SK-N-SH treated with all-trans-retinoic acid at 6 μM for 48 hours (cell line): ENCODE measurements around the gene MOGAT1.

Source experiments
- ATAC-seq: fragments of 200-7000 bp; cut with Tn5 transposase; 3 replicates; pipeline ENCODE4 v1.9.1; 2020; ENCODE audit warnings: mild to moderate bottlenecking, moderate library complexity
- ARNTL ChIP-seq: fragments of 450-650 bp; formaldehyde crosslinking; IDR thresholded peaks from 2 replicates; pipeline ENCODE4 v1.5.0; 2020; ENCODE audit warnings: low read depth, mild to moderate bottlenecking, moderate library complexity, borderline replicate concordance
- BACH2 ChIP-seq: fragments of 250-450 bp; sonication (Bioruptor Pico); IDR thresholded peaks from 2 replicates; pipeline ENCODE4 v1.9.0; 2021; ENCODE audit warnings: mild to moderate bottlenecking, borderline replicate concordance
- CREB5 ChIP-seq: fragments of 250-450 bp; sonication (Bioruptor Pico); IDR thresholded peaks from 2 replicates; pipeline ENCODE4 v1.5.1; 2020; ENCODE audit warnings: low read depth, mild to moderate bottlenecking, moderate library complexity
- CSDC2 ChIP-seq: fragments of 250-450 bp; sonication (Bioruptor Pico); IDR thresholded peaks from 2 replicates; pipeline ENCODE4 v1.5.0; 2020; ENCODE audit warnings: mild to moderate bottlenecking, moderate library complexity
- ESRRG ChIP-seq: fragments of 250-450 bp; sonication (Bioruptor Pico); IDR thresholded peaks from 2 replicates; pipeline ENCODE4 v1.6.1; 2021; ENCODE audit warnings: mild to moderate bottlenecking
- GLIS3 ChIP-seq: fragments of 250-450 bp; sonication (Bioruptor Pico); IDR thresholded peaks from 2 replicates; pipeline ENCODE4 v1.5.0; 2020; ENCODE audit warnings: mild to moderate bottlenecking, moderate library complexity
- ISL1 ChIP-seq: fragments of 250-450 bp; sonication (Bioruptor Pico); IDR thresholded peaks from 2 replicates; pipeline ENCODE4 v2.1.2; 2022; ENCODE audit warnings: mild to moderate bottlenecking, moderate library complexity
- OSR1 ChIP-seq: fragments of 250-450 bp; sonication (Bioruptor Pico); IDR thresholded peaks from 2 replicates; pipeline ENCODE4 v1.8.0; 2022; ENCODE audit warnings: moderate library complexity, mild to moderate bottlenecking, inconsistent platforms
- POU6F1 ChIP-seq: fragments of 250-450 bp; sonication (Bioruptor Pico); IDR thresholded peaks from 2 replicates; pipeline ENCODE4 v1.8.0; 2021; ENCODE audit warnings: low read depth, mild to moderate bottlenecking, moderate library complexity, borderline replicate concordance
- RARB ChIP-seq: fragments of 250-450 bp; sonication (Bioruptor Pico); IDR thresholded peaks from 2 replicates; pipeline ENCODE4 v1.8.0; 2021; ENCODE audit warnings: mild to moderate bottlenecking, moderate library complexity
- SNAI2 ChIP-seq: fragments of 250-450 bp; sonication (Bioruptor Pico); IDR thresholded peaks from 2 replicates; pipeline ENCODE4 v1.5.0; 2020; ENCODE audit warnings: mild to moderate bottlenecking, moderate library complexity
- TCF4 ChIP-seq: fragments of 250-450 bp; sonication (Bioruptor Pico); IDR thresholded peaks from 2 replicates; pipeline ENCODE4 v1.8.0; 2021; ENCODE audit warnings: mild to moderate bottlenecking, moderate library complexity, borderline replicate concordance
- TOX ChIP-seq: fragments of 250-450 bp; sonication (Bioruptor Pico); IDR thresholded peaks from 2 replicates; pipeline ENCODE4 v1.8.0; 2021; ENCODE audit warnings: mild to moderate bottlenecking, moderate library complexity, borderline replicate concordance
- ZC3H10 ChIP-seq: fragments of 250-450 bp; sonication (Bioruptor Pico); IDR thresholded peaks from 2 replicates; pipeline ENCODE4 v1.5.1; 2021; ENCODE audit warnings: mild to moderate bottlenecking, moderate library complexity
- ZFP3 ChIP-seq: fragments of 250-450 bp; sonication (Bioruptor Pico); IDR thresholded peaks from 2 replicates; pipeline ENCODE4 v1.5.0; 2020; ENCODE audit warnings: mild to moderate bottlenecking, moderate library complexity
- ZFP30 ChIP-seq: fragments of 450-650 bp; formaldehyde crosslinking; IDR thresholded peaks from 2 replicates; pipeline ENCODE4 v1.5.0; 2022; ENCODE audit warnings: mild to moderate bottlenecking, moderate library complexity
- ZNF565 ChIP-seq: fragments of 450-650 bp; formaldehyde crosslinking; conservative IDR thresholded peaks from 2 replicates; pipeline ENCODE4 v1.5.0; 2020; ENCODE audit warnings: low read depth, mild to moderate bottlenecking, moderate library complexity
- ZNF70 ChIP-seq: fragments of 450-650 bp; formaldehyde crosslinking; IDR thresholded peaks from 2 replicates; pipeline ENCODE4 v1.5.0; 2020; ENCODE audit warnings: mild to moderate bottlenecking, moderate library complexity
- ZNF8 ChIP-seq: fragments of 450-650 bp; formaldehyde crosslinking; IDR thresholded peaks from 2 replicates; pipeline ENCODE4 v1.5.0; 2020; ENCODE audit warnings: mild to moderate bottlenecking, moderate library complexity
- TF ChIP-seq, protein P1 (sequence below): fragments of 250-450 bp; sonication (Bioruptor Pico); IDR thresholded peaks from 2 replicates; pipeline ENCODE4 v1.8.0; 2020; ENCODE audit warnings: mild to moderate bottlenecking, moderate library complexity, borderline replicate concordance
- TF ChIP-seq, protein P2 (sequence below): fragments of 250-450 bp; sonication (Bioruptor Pico); IDR thresholded peaks from 2 replicates; pipeline ENCODE4 v1.5.1; 2021; ENCODE audit warnings: mild to moderate bottlenecking, moderate library complexity
- TF ChIP-seq, protein P3 (sequence below): fragments of 250-450 bp; sonication (Bioruptor Pico); IDR thresholded peaks from 2 replicates; pipeline ENCODE4 v1.5.0; 2020; ENCODE audit warnings: mild to moderate bottlenecking, moderate library complexity

MOGAT1 gene

GRCh38 chr2:222730366-222730999, 59.0 kb downstream of the MOGAT1 start:
- ATAC-seq = peak; percentile 74
- TF ChIP-seq, protein P1, sequence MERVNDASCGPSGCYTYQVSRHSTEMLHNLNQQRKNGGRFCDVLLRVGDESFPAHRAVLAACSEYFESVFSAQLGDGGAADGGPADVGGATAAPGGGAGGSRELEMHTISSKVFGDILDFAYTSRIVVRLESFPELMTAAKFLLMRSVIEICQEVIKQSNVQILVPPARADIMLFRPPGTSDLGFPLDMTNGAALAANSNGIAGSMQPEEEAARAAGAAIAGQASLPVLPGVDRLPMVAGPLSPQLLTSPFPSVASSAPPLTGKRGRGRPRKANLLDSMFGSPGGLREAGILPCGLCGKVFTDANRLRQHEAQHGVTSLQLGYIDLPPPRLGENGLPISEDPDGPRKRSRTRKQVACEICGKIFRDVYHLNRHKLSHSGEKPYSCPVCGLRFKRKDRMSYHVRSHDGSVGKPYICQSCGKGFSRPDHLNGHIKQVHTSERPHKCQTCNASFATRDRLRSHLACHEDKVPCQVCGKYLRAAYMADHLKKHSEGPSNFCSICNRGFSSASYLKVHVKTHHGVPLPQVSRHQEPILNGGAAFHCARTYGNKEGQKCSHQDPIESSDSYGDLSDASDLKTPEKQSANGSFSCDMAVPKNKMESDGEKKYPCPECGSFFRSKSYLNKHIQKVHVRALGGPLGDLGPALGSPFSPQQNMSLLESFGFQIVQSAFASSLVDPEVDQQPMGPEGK = no peak
- TF ChIP-seq, protein P2, sequence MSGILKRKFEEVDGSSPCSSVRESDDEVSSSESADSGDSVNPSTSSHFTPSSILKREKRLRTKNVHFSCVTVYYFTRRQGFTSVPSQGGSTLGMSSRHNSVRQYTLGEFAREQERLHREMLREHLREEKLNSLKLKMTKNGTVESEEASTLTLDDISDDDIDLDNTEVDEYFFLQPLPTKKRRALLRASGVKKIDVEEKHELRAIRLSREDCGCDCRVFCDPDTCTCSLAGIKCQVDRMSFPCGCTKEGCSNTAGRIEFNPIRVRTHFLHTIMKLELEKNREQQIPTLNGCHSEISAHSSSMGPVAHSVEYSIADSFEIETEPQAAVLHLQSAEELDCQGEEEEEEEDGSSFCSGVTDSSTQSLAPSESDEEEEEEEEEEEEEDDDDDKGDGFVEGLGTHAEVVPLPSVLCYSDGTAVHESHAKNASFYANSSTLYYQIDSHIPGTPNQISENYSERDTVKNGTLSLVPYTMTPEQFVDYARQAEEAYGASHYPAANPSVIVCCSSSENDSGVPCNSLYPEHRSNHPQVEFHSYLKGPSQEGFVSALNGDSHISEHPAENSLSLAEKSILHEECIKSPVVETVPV (CRISPR knock-in tag) = no peak
- TF ChIP-seq ESRRG (CRISPR knock-in tag) = no peak
- no peak for TF ChIP-seq CREB5
- TF ChIP-seq ZFP3 (CRISPR knock-in tag) = no peak
- no peak for TF ChIP-seq POU6F1
- TF ChIP-seq ZNF70 (CRISPR knock-in tag) = no peak
- TF ChIP-seq CSDC2 (CRISPR knock-in tag) = no peak
- no peak for TF ChIP-seq ZC3H10 (CRISPR knock-in tag)
- TF ChIP-seq, protein P3, sequence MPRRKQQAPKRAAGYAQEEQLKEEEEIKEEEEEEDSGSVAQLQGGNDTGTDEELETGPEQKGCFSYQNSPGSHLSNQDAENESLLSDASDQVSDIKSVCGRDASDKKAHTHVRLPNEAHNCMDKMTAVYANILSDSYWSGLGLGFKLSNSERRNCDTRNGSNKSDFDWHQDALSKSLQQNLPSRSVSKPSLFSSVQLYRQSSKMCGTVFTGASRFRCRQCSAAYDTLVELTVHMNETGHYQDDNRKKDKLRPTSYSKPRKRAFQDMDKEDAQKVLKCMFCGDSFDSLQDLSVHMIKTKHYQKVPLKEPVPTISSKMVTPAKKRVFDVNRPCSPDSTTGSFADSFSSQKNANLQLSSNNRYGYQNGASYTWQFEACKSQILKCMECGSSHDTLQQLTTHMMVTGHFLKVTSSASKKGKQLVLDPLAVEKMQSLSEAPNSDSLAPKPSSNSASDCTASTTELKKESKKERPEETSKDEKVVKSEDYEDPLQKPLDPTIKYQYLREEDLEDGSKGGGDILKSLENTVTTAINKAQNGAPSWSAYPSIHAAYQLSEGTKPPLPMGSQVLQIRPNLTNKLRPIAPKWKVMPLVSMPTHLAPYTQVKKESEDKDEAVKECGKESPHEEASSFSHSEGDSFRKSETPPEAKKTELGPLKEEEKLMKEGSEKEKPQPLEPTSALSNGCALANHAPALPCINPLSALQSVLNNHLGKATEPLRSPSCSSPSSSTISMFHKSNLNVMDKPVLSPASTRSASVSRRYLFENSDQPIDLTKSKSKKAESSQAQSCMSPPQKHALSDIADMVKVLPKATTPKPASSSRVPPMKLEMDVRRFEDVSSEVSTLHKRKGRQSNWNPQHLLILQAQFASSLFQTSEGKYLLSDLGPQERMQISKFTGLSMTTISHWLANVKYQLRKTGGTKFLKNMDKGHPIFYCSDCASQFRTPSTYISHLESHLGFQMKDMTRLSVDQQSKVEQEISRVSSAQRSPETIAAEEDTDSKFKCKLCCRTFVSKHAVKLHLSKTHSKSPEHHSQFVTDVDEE = no peak
- TF ChIP-seq RARB (CRISPR knock-in tag) = no peak
- TF ChIP-seq ZNF565 (CRISPR knock-in tag) = no peak
- TF ChIP-seq ARNTL (CRISPR knock-in tag) = no peak
- TF ChIP-seq SNAI2 (CRISPR knock-in tag) = no peak
- TF ChIP-seq ZFP30 (CRISPR knock-in tag) = no peak
- TF ChIP-seq BACH2 (CRISPR knock-in tag) = no peak
- no peak for TF ChIP-seq TOX (CRISPR knock-in tag)
- TF ChIP-seq OSR1 (CRISPR knock-in tag) = no peak
- TF ChIP-seq GLIS3 (CRISPR knock-in tag) = no peak

DNA sequence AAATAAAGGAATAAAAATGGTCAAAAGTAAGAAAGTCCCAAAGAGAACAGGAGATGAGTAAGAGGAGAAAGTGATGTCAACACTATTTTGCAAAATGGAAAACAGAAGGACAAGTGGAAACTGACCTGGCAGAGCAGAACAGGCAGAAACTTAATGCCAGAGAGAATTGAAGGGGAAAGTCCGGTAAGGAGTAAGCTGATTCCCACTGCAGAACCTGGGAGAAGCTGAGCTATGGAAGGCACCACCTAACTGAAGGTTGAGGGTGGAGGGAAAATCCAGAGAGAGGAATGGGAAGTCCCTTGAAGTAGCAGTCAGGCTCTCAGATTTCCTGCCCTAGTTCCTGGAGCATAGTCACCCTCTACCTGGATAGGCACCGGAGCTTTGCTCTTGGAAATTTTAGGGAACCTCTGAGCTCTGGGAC, 59.8 kb downstream of the MOGAT1 start:
- TF ChIP-seq TCF4 (CRISPR knock-in tag) = no peak
- 0 out of 2 replicates have a peak, but pooled peaks have one; percentile 35 for TF ChIP-seq TOX (CRISPR knock-in tag)
- no peak for TF ChIP-seq ARNTL (CRISPR knock-in tag)
- TF ChIP-seq ZNF8 = no peak
- TF ChIP-seq CSDC2 (CRISPR knock-in tag) = no peak
- TF ChIP-seq, protein P1 = no peak
- TF ChIP-seq ISL1 = no peak

More for the DNA sequence above, 59.8 kb downstream of the MOGAT1 start:
- peak; percentile 78 for ATAC-seq
